ENCODE measurements around the gene HNRNPK. TPM values are rescaled to one million over a fixed set of nuclear protein-coding genes. Genes with fewer than 3 reads are reported as not detected.

The HNRNPK gene
- polyA plus RNA-seq, 4 donors = 709 to 1,066 (median 966) TPM

- DNase-seq (ENCODE audit: low read depth in 4 of 4, low spot score in 3 of 4) = no peak
Measured at GRCh38 chr9:83935276-83935935, 44.6 kb downstream of the HNRNPK start.

GRCh38 chr9:83934569-83935275 is 45.3 kb downstream of the HNRNPK start:
- no peak for DNase-seq (ENCODE audit: low read depth in 4 of 4, low spot score in 3 of 4)

GRCh38 chr9:83933790-83934189 is 46.2 kb downstream of the HNRNPK start:
- no peak for DNase-seq (ENCODE audit: low read depth in 4 of 4, low spot score in 3 of 4)

- no peak for DNase-seq (ENCODE audit: low read depth in 4 of 4, low spot score in 3 of 4)
Measured at GRCh38 chr9:83932851-83933250, 47.2 kb downstream of the HNRNPK start.

- DNase-seq (ENCODE audit: low read depth in 4 of 4, low spot score in 3 of 4) = no peak
Measured at GRCh38 chr9:83932011-83932410, 48.0 kb downstream of the HNRNPK start.

GRCh38 chr9:83930881-83931280 is 49.1 kb downstream of the HNRNPK start:
- DNase-seq (ENCODE audit: low read depth in 4 of 4, low spot score in 3 of 4) = no peak

- no peak for DNase-seq (ENCODE audit: low read depth in 4 of 4, low spot score in 3 of 4)
Measured at GRCh38 chr9:83927591-83927990, 52.4 kb downstream of the HNRNPK start.

- DNase-seq (ENCODE audit: low read depth in 4 of 4, low spot score in 3 of 4) = peak; percentile 88 to 95 (median 92)
Measured at GRCh38 chr9:83920927-83921707, 58.9 kb downstream of the HNRNPK start, which contains the start of gene KIF27. TSS of gene KIF27 (minus strand) at chr9:83921432. CDS start at chr9:83915591, 5,841 bp downstream.

- peak; percentile 35 to 61 (median 54) for DNase-seq (ENCODE audit: low read depth in 4 of 4, low spot score in 3 of 4)
Measured at GRCh38 chr9:83920469-83920926, 59.5 kb downstream of the HNRNPK start.

GRCh38 chr9:83919111-83919510 is 60.9 kb downstream of the HNRNPK start:
- no peak for DNase-seq (ENCODE audit: low read depth in 4 of 4, low spot score in 3 of 4)

Other genes with a start within 250 kb of the HNRNPK start
- 10 to 100 TPM; 14.5 to 23.3 (median 18.9) TPM for gene GKAP1, start 162.4 kb downstream of the HNRNPK start, polyA plus RNA-seq (ENCODE audit: insufficient read length in 4 of 4)
- 10 to 100 TPM; 11.0 to 23.8 (median 19.7) TPM for gene KIF27, start 58.8 kb downstream of the HNRNPK start, polyA plus RNA-seq (ENCODE audit: insufficient read length in 4 of 4)
- 10 to 100 TPM; 14.2 to 26.8 (median 23.4) TPM for gene RMI1, start 590 bp upstream of the HNRNPK start, polyA plus RNA-seq (ENCODE audit: insufficient read length in 4 of 4)

Data from left renal pelvis (tissue), 4 donors.